NCI-H2227 (cell line): ENCODE results near the gene YBX2.
A peak's percentile ranks its signal among the peaks of the same experiment; 100 is the strongest.

Experiments
- DNase-seq: peaks from one replicate; lab custom pipeline; 2025; ENCODE audit not compliant: unreplicated experiment; lab: John Stamatoyannopoulos, UW

YBX2 gene

GRCh38 chr17:7323731-7324437 lies 29.4 kb upstream of the YBX2 start:
- peak; percentile 65 for DNase-seq

DNA sequence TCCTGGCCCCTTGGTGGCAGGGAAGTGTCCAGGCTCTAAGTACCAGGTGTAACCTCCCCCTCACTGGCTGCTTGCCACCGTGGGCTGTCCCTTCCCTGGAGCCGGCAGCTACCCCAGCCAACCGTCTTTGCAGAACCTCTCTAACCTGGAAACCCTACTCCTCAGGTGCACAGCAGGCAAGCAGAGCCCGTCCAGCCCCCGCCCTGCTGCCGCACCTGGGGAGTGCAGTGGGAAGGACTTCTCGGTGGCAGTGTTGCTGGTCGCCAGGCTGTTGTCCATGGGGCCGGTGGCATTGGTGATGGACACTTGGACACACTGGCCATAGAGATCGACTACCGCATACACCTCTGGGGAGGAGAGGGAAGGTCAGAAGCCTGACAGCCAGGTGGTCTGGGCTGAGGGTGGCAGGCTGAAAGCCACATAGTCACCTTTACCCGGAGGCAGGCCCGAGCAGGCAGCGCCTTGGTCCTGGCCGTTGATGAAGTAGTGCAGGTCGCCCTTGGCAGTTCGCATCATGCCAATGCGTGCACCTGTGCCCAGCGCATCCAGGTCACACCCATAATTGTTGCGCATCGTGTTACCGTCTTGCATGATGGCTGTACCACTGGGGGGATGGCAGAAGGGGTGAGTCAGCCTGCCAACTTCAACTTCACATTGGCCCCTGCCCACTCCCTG lies 28.2 kb upstream of the YBX2 start:
- no peak for DNase-seq

GRCh38 chr17:7321466-7321865 lies 27.0 kb upstream of the YBX2 start:
- no peak for DNase-seq

DNA sequence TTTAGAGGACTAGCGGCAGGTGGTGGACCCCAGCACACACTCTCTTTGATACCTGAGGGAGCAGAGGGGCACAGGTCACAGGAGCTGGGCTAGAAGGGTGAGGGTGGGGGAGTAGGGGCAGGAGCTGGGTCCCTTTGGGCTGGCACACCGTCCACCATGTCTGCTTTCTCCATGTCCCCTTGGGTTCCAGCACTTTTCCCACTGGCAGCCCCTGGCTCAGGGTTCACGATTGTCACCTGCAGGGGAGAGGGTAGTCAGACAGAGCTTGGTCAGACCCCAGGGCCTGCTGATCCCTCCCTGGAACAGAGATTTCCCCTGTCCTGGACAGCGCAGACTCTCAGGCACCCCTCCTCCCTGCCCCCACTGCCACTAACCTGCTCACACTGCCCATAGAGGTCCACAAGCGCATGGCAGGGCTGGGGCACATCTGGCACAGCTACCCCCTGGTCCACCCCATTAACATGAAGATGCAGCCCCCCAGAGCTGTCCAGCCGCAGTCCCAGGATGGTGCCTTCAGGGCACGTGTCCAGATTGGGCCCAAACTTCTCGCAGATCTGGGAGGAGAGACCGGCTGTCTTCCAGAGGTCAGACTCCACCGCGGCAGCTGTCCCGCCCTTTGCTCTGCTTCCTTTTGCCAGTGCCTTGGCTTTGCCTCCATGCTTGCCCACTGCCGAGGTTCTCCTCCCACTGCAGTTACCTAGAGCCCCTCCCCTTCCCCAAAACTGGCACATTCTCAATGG lies 23.9 kb upstream of the YBX2 start:
- DNase-seq, result no peak

DNA sequence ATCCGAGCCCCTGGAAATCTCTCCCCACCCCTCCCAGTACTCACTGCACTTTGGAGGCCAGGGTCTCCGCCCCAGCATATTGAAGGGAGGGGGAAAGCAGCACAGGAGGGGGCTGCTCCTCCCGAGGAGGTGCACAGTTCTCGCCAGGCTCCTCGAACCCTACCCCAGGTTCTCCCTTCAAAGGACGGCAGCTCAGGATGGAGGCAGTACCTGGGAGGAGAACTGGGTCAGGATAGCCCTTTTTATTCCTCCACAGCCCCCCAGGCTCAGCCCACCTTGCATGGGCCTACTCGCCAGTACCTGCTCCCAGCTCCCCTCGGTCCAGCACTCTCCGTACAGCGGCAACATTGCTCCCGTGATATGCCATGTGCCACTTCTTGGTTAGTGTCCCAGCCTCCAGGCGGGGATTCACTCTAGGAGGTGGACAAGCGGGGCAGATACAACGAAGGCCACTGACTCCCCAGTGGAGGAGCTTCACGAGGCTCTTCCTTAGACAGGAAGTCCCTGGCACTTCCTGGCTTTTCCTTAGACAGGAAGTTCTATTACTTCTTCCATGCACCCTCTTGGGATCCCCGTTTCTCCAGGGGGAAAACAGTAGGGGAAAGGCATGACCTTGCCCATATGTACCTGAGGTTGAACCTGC lies 22.8 kb upstream of the YBX2 start:
- no peak for DNase-seq

DNA sequence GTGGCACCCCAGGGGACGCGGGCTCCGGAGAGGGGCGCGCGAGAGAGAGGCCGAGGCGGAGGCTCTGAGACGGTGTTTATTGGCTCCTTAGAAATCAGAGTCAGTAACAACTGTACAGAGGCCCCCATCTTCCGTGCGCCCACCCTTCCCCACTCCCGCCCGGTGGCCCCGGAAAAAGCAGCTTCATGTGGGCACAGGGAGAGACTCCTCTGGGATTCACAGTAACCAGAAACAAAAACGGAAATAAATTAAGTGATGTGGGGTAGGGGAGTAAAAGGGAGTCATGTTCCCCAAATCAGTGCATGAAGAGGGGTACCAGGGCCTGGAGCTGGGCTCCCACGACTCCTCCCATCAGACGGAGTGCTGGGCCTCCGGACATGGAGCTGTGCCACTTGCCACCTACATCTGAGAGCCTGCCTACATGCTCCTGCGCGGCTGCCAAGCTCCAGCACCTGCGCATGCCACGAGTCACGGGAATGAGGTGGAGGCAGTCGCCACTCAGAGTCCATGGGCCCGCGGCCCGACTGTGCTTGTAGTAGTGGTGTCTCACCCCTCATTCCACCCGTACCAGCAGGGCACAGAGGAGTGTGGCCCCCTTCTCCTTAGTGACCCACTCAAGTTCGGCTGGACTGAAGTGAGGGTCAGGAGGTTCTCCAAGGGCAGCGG lies 21.3 kb upstream of the YBX2 start:
- no peak for DNase-seq

- peak; percentile 92 for DNase-seq
Observed at GRCh38 chr17:7314719-7315569, 20.5 kb upstream of the YBX2 start, which contains the start of gene GPS2. TSS of gene GPS2 (minus strand) at chr17:7315360. CDS start at chr17:7315052, 308 bp downstream.

- DNase-seq, result no peak
Observed at GRCh38 chr17:7313890-7314718, 19.7 kb upstream of the YBX2 start.

- DNase-seq, result no peak
Observed at GRCh38 chr17:7313088-7313889, 18.9 kb upstream of the YBX2 start.

- DNase-seq, result no peak
Observed at GRCh38 chr17:7312432-7313087, 18.1 kb upstream of the YBX2 start.

- no peak for DNase-seq
Observed at GRCh38 chr17:7311110-7311705, 16.8 kb upstream of the YBX2 start.

DNA sequence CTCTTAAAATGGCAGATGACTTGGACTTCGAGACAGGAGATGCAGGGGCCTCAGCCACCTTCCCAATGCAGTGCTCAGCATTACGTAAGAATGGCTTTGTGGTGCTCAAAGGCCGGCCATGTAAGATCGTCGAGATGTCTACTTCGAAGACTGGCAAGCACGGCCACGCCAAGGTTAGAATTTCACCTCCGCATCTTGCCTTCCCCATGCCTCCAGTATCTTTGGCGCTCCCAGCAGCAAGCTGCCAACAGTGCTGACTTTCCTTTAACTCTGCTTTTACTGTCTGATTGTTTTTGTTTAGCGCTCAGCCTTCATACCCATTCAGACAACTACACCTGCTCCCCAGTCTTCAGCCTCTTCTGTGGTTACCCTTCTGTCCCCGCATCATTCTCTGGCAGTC lies 15.2 kb upstream of the YBX2 start:
- no peak for DNase-seq

- peak; percentile 81 for DNase-seq
Observed at GRCh38 chr17:7308625-7309433, 14.4 kb upstream of the YBX2 start.

DNA sequence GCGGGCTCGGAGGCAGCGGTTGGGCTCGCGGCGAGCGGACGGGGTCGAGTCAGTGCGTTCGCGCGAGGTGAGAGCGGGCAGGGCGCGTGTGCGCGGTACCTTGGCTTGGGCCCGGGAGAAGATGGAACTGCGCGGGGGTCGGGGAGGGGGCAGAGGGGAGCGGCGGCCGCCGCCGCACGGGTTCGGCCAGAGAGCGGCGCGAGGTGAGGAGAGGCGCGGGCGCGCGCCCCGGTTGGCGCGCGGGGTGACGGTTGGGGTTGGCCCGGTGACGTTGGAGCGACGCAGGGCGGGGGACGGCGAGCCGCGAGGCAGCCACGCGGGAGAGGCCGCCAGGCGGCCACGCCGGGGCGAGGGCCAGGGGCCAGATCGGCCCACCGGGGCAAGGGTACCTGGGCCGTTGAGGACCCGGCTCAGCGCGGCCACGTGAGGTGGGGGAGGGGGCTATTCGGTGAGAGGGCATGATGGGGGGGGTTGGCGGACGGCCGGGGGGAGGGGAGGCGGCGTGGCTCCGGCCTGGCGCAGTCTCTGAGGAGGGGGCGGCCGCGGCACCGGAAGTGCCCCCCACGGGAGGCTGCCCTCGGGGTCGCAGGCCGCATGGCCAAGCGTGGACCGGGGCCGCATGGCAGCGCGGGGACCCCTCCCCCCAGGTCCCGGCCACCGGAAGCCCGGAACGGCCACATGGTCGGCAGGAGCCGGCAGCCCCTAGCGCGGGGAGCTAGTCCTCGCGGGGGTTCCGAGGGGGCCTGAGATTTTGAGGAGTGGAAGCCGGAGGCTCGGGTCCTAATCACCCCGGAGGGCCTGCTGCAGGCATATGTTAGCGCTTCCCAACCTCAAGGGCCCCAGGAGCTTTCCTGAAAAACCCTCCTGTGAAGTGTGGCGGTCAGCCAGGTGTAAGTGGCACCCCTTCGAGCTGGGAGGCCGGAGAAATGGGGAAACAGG lies 13.5 kb upstream of the YBX2 start:
- DNase-seq, result peak; percentile 54

DNA sequence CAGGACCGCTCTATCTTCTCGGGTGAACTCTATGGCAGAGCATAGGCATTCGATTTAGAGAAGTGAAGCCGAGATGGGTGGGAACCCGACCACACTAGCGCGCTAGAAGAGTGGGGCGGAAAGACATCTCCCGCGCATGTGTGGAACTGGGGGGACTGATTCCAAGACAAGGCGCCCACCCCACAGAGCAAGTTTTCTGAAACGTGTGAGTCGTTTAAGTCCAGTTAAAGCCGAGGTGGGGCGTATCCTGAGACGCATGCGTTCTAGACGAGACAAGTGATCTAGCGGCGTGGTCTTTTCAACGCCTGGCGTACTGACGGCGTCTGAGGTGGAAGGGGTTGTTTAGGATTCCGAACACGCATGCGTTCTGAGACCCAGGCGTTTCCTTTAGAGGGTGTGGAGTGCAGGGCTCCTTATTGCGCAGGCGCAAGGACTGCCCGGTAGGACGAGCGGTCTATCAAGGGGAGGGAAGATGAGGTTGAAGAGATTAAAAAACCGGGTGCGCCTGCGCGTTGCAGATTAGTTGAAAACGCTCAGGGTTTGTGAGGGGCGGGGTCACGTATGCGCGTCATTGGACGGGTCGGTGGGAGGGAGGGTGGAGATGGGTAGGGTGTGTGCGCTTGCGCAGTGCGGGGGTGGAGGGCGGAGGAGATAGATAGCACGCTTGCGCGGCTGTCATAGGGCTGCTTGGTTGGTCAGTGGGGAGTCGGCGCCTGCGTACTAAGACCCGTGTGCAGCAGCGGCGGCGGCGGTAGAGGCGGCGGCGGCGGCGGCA lies 12.7 kb upstream of the YBX2 start, which contains the start of gene EIF5A:
Gene EIF5A (plus strand): TSS at position 718 of the 775 bp plus-strand sequence. CDS start 2,008 bp downstream, outside the sequence.
- DNase-seq, result peak; percentile 99
